H1 (cell line): ENCODE results near the gene SLK. TPM values are rescaled to one million over a fixed set of nuclear protein-coding genes. Genes with fewer than 3 reads are reported as not detected.

Experiments
- CTCF ChIA-PET: fragments of 300-600 bp; sonication (Branson Sonifier 250); formaldehyde crosslinking; loops from one replicate; lab custom pipeline; 2021; ENCODE audit not compliant: partially characterized antibody; lab: Charles Lee
- POLR2A ChIA-PET: fragments of 300-600 bp; sonication (Branson Sonifier 250); formaldehyde crosslinking; loops from one replicate; lab custom pipeline; 2021; ENCODE audit warnings: inconsistent platforms; ENCODE audit not compliant: partially characterized antibody; lab: Charles Lee
- DNase-seq, 2 experiments: peaks; one replicate each; pipeline versions ENCODE4 v3.0.0 to v3.0.0-alpha.2; 2010 to 2022; ENCODE audit warnings: low spot score in 2 of 2, low read depth in 1 of 2, mixed read lengths in 1 of 2
- FAIRE-seq: peaks from 2 replicates; lab custom pipeline; 2011; peaks lifted over from hg19 to GRCh38; lab: Jason Lieb, UNC
- H2AFZ ChIP-seq: 2 replicates; pipeline ENCODE4 v1.8.1; 2012; ENCODE audit warnings: low read length, inconsistent platforms
- H2AK5ac ChIP-seq: 2 replicates; pipeline ENCODE4 v1.6.1; 2013; ENCODE audit warnings: low read depth, low read length
- H2BK120ac ChIP-seq: replicated peaks from 2 replicates; pipeline ENCODE3; 2013; ENCODE audit warnings: low read depth, low read length, inconsistent platforms
- H2BK12ac ChIP-seq: 2 replicates; pipeline ENCODE4 v1.6.1; 2013; ENCODE audit warnings: low read depth, low read length
- H2BK15ac ChIP-seq: 2 replicates; pipeline ENCODE4 v1.6.1; 2013; ENCODE audit warnings: low read length
- H2BK20ac ChIP-seq: 2 replicates; pipeline ENCODE4 v1.6.1; 2013; ENCODE audit warnings: low read length
- H2BK5ac ChIP-seq: 2 replicates; pipeline ENCODE4 v1.6.1; 2013; ENCODE audit warnings: low read depth, low read length
- H3K14ac ChIP-seq: 2 replicates; pipeline ENCODE4 v1.6.1; 2013; ENCODE audit warnings: inconsistent platforms; ENCODE audit not compliant: insufficient read length
- H3K18ac ChIP-seq: 2 replicates; pipeline ENCODE4 v1.6.1; 2013; ENCODE audit warnings: low read length; ENCODE audit errors: extremely low read depth
- H3K23ac ChIP-seq: 2 replicates; pipeline ENCODE4 v1.6.1; 2013; ENCODE audit warnings: inconsistent platforms; ENCODE audit not compliant: insufficient read length
- H3K23me2 ChIP-seq: 2 replicates; pipeline ENCODE4 v1.6.1; 2013; ENCODE audit warnings: low read depth, low read length
- H3K27ac ChIP-seq: 2 replicates; pipeline ENCODE4 v1.6.1; 2011; ENCODE audit warnings: low read depth, low read length, inconsistent platforms
- H3K27me3 ChIP-seq, 4 experiments: replicated peaks in 1 of 4; 1 replicate in 1 of 4; 2 replicates in 3 of 4; pipeline versions ENCODE4 v1.6.1 to v1.8.1; 2011 to 2013; ENCODE audit warnings: low read length in 3 of 4, mild to moderate bottlenecking in 3 of 4, inconsistent platforms in 2 of 4, mixed read lengths in 2 of 4, moderate library complexity in 1 of 4; ENCODE audit not compliant: control insufficient read depth in 3 of 4, insufficient read depth in 3 of 4; ENCODE audit errors: extremely low read depth in 1 of 4
- H3K36me3 ChIP-seq, 4 experiments: 2 replicates each; pipeline versions ENCODE4 v1.6.1 to v1.8.1; 2011 to 2013; ENCODE audit warnings: mild to moderate bottlenecking in 4 of 4, low read length in 3 of 4, moderate library complexity in 2 of 4, control low read depth in 1 of 4, inconsistent platforms in 1 of 4; ENCODE audit not compliant: insufficient read depth in 4 of 4, control insufficient read depth in 2 of 4
- H3K4ac ChIP-seq: replicated peaks from 2 replicates; pipeline ENCODE3; 2013; ENCODE audit warnings: low read length, low read depth, mixed read lengths, inconsistent platforms; ENCODE audit not compliant: insufficient read length
- H3K4me1 ChIP-seq, 4 experiments: replicated peaks in 1 of 4; 1 replicate in 1 of 4; 2 replicates in 3 of 4; pipeline versions ENCODE4 v1.6.1 to v1.8.1; 2011 to 2013; ENCODE audit warnings: low read length in 3 of 4, inconsistent platforms in 2 of 4, mixed read lengths in 1 of 4; ENCODE audit not compliant: insufficient read depth in 4 of 4, control insufficient read depth in 3 of 4
- H3K4me2 ChIP-seq, 2 experiments: 2 replicates each; pipeline versions ENCODE4 v1.6.1 to v1.8.1; 2011 to 2013; ENCODE audit warnings: low read depth in 2 of 2, low read length in 2 of 2, control low read depth in 1 of 2, inconsistent platforms in 1 of 2, mild to moderate bottlenecking in 1 of 2; ENCODE audit not compliant: insufficient read depth in 1 of 2
- H3K4me3 ChIP-seq, 4 experiments: fragments of 200-600, 300-600 bp in 1 of 4; sonication (generic), shearing (Covaris generic), sonication (Bioruptor Twin) in 1 of 4; 2 replicates each; pipeline versions ENCODE4 v1.5.1 to v1.8.1; 2011 to 2016; ENCODE audit warnings: low read length in 4 of 4, low read depth in 3 of 4, control low read depth in 2 of 4, inconsistent platforms in 2 of 4, mild to moderate bottlenecking in 2 of 4, mixed read lengths in 1 of 4, moderate library complexity in 1 of 4; ENCODE audit not compliant: insufficient read depth in 2 of 4; ENCODE audit errors: extremely low read depth in 1 of 4
- H3K56ac ChIP-seq: replicated peaks from 2 replicates; pipeline ENCODE3; 2013; ENCODE audit warnings: low read depth, mild to moderate bottlenecking, mixed read lengths, low read length, inconsistent platforms; ENCODE audit not compliant: insufficient read length
- H3K79me1 ChIP-seq: 2 replicates; pipeline ENCODE4 v1.6.1; 2013; ENCODE audit warnings: low read depth, low read length, control low read depth
- H3K79me2 ChIP-seq, 2 experiments: 2 replicates each; pipeline versions ENCODE4 v1.6.1 to v1.8.1; 2012 to 2013; ENCODE audit warnings: low read length in 2 of 2, mild to moderate bottlenecking in 2 of 2, inconsistent platforms in 1 of 2; ENCODE audit not compliant: insufficient read depth in 2 of 2, control insufficient read depth in 1 of 2
- H3K9ac ChIP-seq, 4 experiments: replicated peaks in 1 of 4; 1 replicate in 1 of 4; 2 replicates in 3 of 4; pipeline versions ENCODE4 v1.6.1 to v1.8.1; 2011 to 2013; ENCODE audit warnings: low read depth in 3 of 4, low read length in 3 of 4, control low read depth in 2 of 4, mild to moderate bottlenecking in 2 of 4, moderate library complexity in 2 of 4, inconsistent platforms in 1 of 4; ENCODE audit errors: extremely low read depth in 1 of 4
- H3K9me3 ChIP-seq, 2 experiments: 2 replicates each; pipeline versions ENCODE4 v1.6.1 to v1.8.1; 2012 to 2013; ENCODE audit warnings: mild to moderate bottlenecking in 2 of 2, moderate library complexity in 2 of 2, control low read depth in 1 of 2, inconsistent platforms in 1 of 2, low read depth in 1 of 2, low read length in 1 of 2, mixed read lengths in 1 of 2; ENCODE audit not compliant: insufficient read depth in 2 of 2
- H4K20me1 ChIP-seq, 2 experiments: replicated peaks in 1 of 2; 2 replicates each; pipeline versions ENCODE3 to v1.8.1; 2011 to 2013; ENCODE audit warnings: inconsistent platforms in 2 of 2, low read length in 2 of 2, mild to moderate bottlenecking in 1 of 2; ENCODE audit not compliant: insufficient read depth in 2 of 2, control insufficient read depth in 1 of 2
- H4K5ac ChIP-seq: 2 replicates; pipeline ENCODE4 v1.6.1; 2013; ENCODE audit warnings: low read length, low read depth, mixed read lengths, inconsistent platforms; ENCODE audit not compliant: insufficient read length
- H4K8ac ChIP-seq: 2 replicates; pipeline ENCODE4 v1.8.0; 2013; ENCODE audit warnings: mild to moderate bottlenecking, moderate library complexity, low read length, inconsistent platforms; ENCODE audit not compliant: insufficient read depth; ENCODE audit errors: extremely low read depth
- H4K91ac ChIP-seq: replicated peaks from 2 replicates; pipeline ENCODE3; 2013; ENCODE audit warnings: low read length, mixed read lengths, inconsistent platforms; ENCODE audit not compliant: insufficient read length
- NRF1 ChIP-seq: IDR thresholded peaks from 2 replicates; pipeline ENCODE4 v1.6.1; 2011; ENCODE audit warnings: mild to moderate bottlenecking, low read depth, low read length, improper control_type of control experiment
- RAD21 ChIP-seq, 2 experiments: IDR thresholded peaks in 1 of 2; conservative IDR thresholded peaks in 1 of 2; 2 replicates each; pipeline ENCODE4 v1.6.1; 2011; ENCODE audit warnings: low read depth in 2 of 2, low read length in 2 of 2, improper control_type of control experiment in 1 of 2, inconsistent platforms in 1 of 2, mild to moderate bottlenecking in 1 of 2, moderate library complexity in 1 of 2
- WGBS, 2 experiments: shearing (Covaris generic) in 1 of 2; methylation state at CpG; one replicate each; pipeline versions ENCODE4 v1.1.6 to v1.1.7; 2013 to 2015; ENCODE audit warnings: low lambda C conversion rate in 2 of 2, mixed read lengths in 2 of 2, inconsistent platforms in 1 of 2, low coverage in 1 of 2, missing lambda C conversion rate in 1 of 2; ENCODE audit not compliant: insufficient replicate concordance in 2 of 2, insufficient coverage in 1 of 2, insufficient read length in 1 of 2; ENCODE audit errors: extremely low coverage in 1 of 2, missing lambda C conversion rate in 1 of 2; 5-methylcytosine and 5-hydroxymethylcytosine counted together
- polyA plus RNA-seq, 7 experiments: library from polyadenylated mRNA; depleted of rRNA in 3 of 7; stranded (reverse) in 5 of 7; unstranded in 2 of 7; fragments of >200 nt in 5 of 7; fragments of 200-250 nt in 2 of 7; gene quantifications; 1 replicate in 5 of 7; 2 replicates in 1 of 7; 4 replicates in 1 of 7; pipeline versions ENCODE4 v1.2.1 to v1.2.3, GENCODE V29; 2011 to 2013; ENCODE audit warnings: missing spikeins in 2 of 7, mixed read lengths in 2 of 7
- total RNA-seq: library from RNA; stranded (reverse); fragmentation: NEBNext Ultra II Directional; extraction: Animal tissue kit (Norgen Biotek cat#: 25700); gene quantifications from 2 replicates; pipeline ENCODE4 v1.2.1, GENCODE V29; 2021
- TF ChIP-seq, protein P1 (sequence below), 3 experiments: IDR thresholded peaks; 1 replicate in 2 of 3; 2 replicates in 1 of 3; pipeline versions ENCODE4 v1.5.1 to v1.6.1; 2011; ENCODE audit warnings: low read length in 3 of 3, mild to moderate bottlenecking in 3 of 3, inconsistent platforms in 2 of 3, low read depth in 1 of 3, moderate library complexity in 1 of 3; ENCODE audit not compliant: insufficient read depth in 1 of 3; ENCODE audit errors: control extremely low read depth in 1 of 3

The SLK gene
- total and polyA plus RNA-seq, 2 of the 8 experiments (the other 6 are each of a cell fraction or from before 2014, with no cell fraction given), result 2.7 to 18.3 TPM

DNA sequence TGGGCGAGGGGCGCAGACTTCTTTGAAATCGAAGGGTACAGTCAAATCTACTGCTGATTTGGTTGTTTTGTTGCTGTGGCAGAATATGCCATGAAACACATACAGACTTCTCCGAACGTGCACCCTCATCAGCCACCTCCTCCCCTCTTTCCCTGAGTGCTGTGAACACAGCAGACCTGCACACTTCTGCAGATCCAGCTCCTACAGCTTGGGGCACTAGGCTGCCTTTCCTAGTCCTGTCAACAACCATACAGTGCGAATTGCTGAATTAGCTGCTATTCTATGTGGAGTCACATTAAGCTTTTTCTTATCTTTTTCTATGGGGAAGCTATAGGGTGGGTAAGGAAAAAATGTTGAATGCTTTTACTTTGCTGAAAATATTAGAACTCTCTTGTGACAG is 61.2 kb downstream of the SLK start:
- ChIA-PET CTCF (interaction anchor here (0.6 to 2.2 kb wide), 31 partner anchors 10 to 630 kb away, joined by 3 to 20 read pairs (median 4); no protein-coding TSS in a partner anchor), POLR2A (interaction anchor here (0.8 to 0.9 kb wide), 3 partner anchors 10 to 93 kb away, joined by 3 to 4 read pairs (median 4); no protein-coding TSS in a partner anchor)
- no peak overlapping the region for H2BK20ac ChIP-seq
- FAIRE-seq (peak; percentile 52), DNase-seq (peak in 1 of 2 experiments; percentile 41)
- no peak overlapping the region for H3K14ac ChIP-seq
- no peak overlapping the region for H3K9ac ChIP-seq
- no peak overlapping the region for H3K23ac ChIP-seq
- no peak overlapping the region for H4K5ac ChIP-seq
- no peak overlapping the region for H2AFZ ChIP-seq
- H3K79me2 ChIP-seq, result no peaks in the 10 kb centered on the region
- no peaks in the 10 kb centered on the region for H3K9me3 ChIP-seq
- H2BK12ac ChIP-seq, result no peak overlapping the region
- no peak overlapping the region for H3K4me3 ChIP-seq
- H3K4me2 ChIP-seq, result no peak overlapping the region
- H3K56ac ChIP-seq, result no peak overlapping the region
- no peak overlapping the region for H2AK5ac ChIP-seq
- no peak overlapping the region for H4K8ac ChIP-seq
- H4K91ac ChIP-seq, result no peak overlapping the region
- no peak overlapping the region for H3K27ac ChIP-seq
- no peaks in the 10 kb centered on the region; the same call in 1 of the 2 replicates for H3K79me1 ChIP-seq
- TF ChIP-seq, protein P1, sequence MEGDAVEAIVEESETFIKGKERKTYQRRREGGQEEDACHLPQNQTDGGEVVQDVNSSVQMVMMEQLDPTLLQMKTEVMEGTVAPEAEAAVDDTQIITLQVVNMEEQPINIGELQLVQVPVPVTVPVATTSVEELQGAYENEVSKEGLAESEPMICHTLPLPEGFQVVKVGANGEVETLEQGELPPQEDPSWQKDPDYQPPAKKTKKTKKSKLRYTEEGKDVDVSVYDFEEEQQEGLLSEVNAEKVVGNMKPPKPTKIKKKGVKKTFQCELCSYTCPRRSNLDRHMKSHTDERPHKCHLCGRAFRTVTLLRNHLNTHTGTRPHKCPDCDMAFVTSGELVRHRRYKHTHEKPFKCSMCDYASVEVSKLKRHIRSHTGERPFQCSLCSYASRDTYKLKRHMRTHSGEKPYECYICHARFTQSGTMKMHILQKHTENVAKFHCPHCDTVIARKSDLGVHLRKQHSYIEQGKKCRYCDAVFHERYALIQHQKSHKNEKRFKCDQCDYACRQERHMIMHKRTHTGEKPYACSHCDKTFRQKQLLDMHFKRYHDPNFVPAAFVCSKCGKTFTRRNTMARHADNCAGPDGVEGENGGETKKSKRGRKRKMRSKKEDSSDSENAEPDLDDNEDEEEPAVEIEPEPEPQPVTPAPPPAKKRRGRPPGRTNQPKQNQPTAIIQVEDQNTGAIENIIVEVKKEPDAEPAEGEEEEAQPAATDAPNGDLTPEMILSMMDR (IDR thresholded peaks at IDR 0.05; ENCODE audit: control extremely low read depth in 1 of 3, insufficient read depth in 1 of 3, low read depth in 1 of 3, low read length in 3 of 3), result peak; percentile 44 to 75 (median 72)
- TF ChIP-seq RAD21 (IDR thresholded peaks at IDR 0.05 in 1 of 2, conservative IDR thresholded peaks at IDR 0.05 in 1 of 2; ENCODE audit: low read depth in 2 of 2, low read length in 2 of 2) (peak; percentile 50 to 61), NRF1 (no peak)
- H2BK5ac ChIP-seq, result no peak overlapping the region
- no peaks in the 10 kb centered on the region for H3K23me2 ChIP-seq
- no peak overlapping the region for H3K4ac ChIP-seq
- no peaks in the 10 kb centered on the region for H3K27me3 ChIP-seq
- peaks cover 0 to 2% of the 10 kb centered on the region in 2 experiments for H4K20me1 ChIP-seq
- 80% methylated on average over 6 of the region's 6 CpGs; no CpG with 5 or more reads in 1 of the 2 experiments for WGBS, 2 experiments
- H2BK15ac ChIP-seq, result no peak overlapping the region
- peaks cover 3 to 15% (median 7%) of the 10 kb centered on the region in 4 experiments; a peak in 5 of 7 replicates for H3K4me1 ChIP-seq
- H3K36me3 ChIP-seq, result peaks cover 0 to 9% (median 0%) of the 10 kb centered on the region in 4 experiments; a peak in 3 of 8 replicates
- no peak overlapping the region for H2BK120ac ChIP-seq
- H3K18ac ChIP-seq, result no peak overlapping the region
